Measurements from ENCODE around the gene SEC14L5. TPM values are rescaled to one million over a fixed set of nuclear protein-coding genes. Genes with fewer than 3 reads are reported as not detected.

The SEC14L5 gene
- total RNA-seq, 2 experiments from 2014 or later = 0.07 TPM; not detected in 1

DNA sequence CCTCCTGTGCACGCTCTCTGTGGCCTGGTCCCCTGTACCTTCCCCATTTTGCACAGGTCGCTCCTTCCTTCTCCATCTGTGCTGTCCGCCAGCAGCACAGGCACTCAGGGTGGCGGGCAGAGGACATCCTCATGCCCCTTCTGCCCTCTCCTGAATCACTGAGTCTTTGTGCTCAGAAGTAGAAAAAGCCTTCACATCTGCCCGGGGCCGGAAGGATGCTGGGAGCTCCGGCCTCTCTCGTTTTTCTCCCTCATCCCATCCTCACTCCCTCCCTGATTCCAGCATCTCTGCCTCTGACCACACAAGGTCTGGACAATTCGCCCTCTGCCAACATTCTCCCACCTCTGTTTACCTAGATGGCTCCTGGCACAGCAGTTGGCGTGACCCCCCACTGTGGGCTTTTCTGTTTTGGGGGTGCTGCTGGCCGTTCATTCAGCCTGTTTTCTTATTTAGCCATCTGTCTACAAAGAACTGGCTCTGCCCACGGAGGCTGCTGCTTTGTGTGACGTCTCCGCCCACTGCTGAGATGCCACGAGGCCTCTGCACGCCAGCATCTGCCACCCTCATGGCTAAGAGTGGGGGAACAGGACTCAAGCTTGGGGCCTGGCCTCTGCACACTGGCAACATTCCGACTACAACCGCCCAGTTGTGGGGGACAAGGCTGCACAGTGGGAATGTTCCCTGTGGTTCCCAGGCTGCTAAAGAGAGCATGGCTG is 36.7 kb downstream of the SEC14L5 start:
- Mint-ChIP-seq H3K27ac (no peak overlapping the region), H3K27me3 (peaks cover 3% of the 10 kb centered on the region), H3K36me3 (ENCODE audit: low read depth) (no peaks in the 10 kb centered on the region), H3K4me3 (no peak overlapping the region), H3K9me3 (no peaks in the 10 kb centered on the region), H3K4me1 (ENCODE audit: low read depth) (no peaks in the 10 kb centered on the region)
- DNase-seq = no peak
- intact Hi-C loops (cut with micrococcal nuclease) = no loop called here
- ChIA-PET POLR2A (no interaction called here), CTCF (no interaction called here)
- ATAC-seq = no peak
- TF ChIP-seq, protein P1, sequence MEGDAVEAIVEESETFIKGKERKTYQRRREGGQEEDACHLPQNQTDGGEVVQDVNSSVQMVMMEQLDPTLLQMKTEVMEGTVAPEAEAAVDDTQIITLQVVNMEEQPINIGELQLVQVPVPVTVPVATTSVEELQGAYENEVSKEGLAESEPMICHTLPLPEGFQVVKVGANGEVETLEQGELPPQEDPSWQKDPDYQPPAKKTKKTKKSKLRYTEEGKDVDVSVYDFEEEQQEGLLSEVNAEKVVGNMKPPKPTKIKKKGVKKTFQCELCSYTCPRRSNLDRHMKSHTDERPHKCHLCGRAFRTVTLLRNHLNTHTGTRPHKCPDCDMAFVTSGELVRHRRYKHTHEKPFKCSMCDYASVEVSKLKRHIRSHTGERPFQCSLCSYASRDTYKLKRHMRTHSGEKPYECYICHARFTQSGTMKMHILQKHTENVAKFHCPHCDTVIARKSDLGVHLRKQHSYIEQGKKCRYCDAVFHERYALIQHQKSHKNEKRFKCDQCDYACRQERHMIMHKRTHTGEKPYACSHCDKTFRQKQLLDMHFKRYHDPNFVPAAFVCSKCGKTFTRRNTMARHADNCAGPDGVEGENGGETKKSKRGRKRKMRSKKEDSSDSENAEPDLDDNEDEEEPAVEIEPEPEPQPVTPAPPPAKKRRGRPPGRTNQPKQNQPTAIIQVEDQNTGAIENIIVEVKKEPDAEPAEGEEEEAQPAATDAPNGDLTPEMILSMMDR (IDR thresholded peaks at IDR 0.05) = no peak

DNA sequence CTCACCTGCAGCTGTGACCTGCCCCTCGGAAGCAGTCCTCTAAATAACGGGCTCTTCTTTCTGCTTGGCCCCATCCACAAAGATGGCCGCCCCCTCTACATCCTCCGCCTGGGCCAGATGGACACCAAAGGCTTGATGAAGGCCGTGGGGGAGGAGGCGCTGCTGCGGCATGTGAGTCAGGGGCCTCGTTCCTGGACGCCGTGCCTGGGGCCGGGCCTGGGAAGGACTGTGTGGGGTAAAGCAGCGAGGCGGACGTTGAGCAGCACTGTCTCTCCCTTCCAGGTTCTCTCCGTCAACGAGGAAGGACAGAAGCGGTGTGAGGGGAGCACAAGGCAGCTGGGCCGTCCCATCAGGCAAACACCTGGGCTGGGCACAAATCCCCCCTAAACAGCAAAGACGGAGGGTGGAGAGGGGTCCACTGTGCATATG is 42.5 kb downstream of the SEC14L5 start:
- H3K4me3 Mint-ChIP-seq = no peak overlapping the region
- H3K27me3 Mint-ChIP-seq = peaks cover 4% of the 10 kb centered on the region
- H3K27ac Mint-ChIP-seq = no peak overlapping the region
- H3K9me3 Mint-ChIP-seq = no peaks in the 10 kb centered on the region
- DNase-seq = no peak
- H3K4me1 Mint-ChIP-seq (ENCODE audit: low read depth) = no peaks in the 10 kb centered on the region
- ChIA-PET POLR2A (interaction anchor here (0.6 kb wide), 1 partner anchor 296 kb away, joined by 3 read pairs; no protein-coding TSS in a partner anchor), CTCF (no interaction called here)
- TF ChIP-seq, protein P1 (IDR thresholded peaks at IDR 0.05) = no peak
- intact Hi-C loops (cut with micrococcal nuclease) = no loop called here
- ATAC-seq = no peak
- H3K36me3 Mint-ChIP-seq (ENCODE audit: low read depth) = no peaks in the 10 kb centered on the region

DNA sequence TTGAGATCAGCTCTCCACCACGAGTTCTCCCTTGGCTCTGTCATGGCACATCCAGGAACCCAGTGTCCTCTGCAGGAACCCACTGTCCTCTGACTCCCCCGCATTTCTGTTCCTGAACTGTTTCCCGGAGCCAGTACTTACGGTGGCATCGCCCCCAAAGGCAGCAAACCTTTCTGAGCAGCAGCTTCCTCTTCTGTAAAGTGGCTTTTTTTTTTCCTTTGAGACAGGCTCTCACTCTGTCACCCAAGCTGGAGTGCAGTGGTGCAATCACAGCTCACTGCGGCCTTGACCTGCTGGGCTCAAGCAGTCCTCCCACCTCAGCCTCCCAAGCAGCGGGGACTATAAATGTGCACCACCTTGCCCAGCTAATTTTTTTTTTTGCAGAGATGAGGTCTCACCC is 43.4 kb downstream of the SEC14L5 start:
- CTCF ChIA-PET = no interaction called here
- Mint-ChIP-seq H3K36me3 (ENCODE audit: low read depth) (no peaks in the 10 kb centered on the region), H3K27ac (no peak overlapping the region), H3K4me1 (ENCODE audit: low read depth) (no peaks in the 10 kb centered on the region), H3K9me3 (no peaks in the 10 kb centered on the region), H3K4me3 (no peak overlapping the region), H3K27me3 (peaks cover 4% of the 10 kb centered on the region)
- intact Hi-C loops (cut with micrococcal nuclease) = no loop called here
- TF ChIP-seq, protein P1 (IDR thresholded peaks at IDR 0.05) = no peak
- ATAC-seq (no peak), DNase-seq (no peak)
- POLR2A ChIA-PET = no interaction called here

DNA sequence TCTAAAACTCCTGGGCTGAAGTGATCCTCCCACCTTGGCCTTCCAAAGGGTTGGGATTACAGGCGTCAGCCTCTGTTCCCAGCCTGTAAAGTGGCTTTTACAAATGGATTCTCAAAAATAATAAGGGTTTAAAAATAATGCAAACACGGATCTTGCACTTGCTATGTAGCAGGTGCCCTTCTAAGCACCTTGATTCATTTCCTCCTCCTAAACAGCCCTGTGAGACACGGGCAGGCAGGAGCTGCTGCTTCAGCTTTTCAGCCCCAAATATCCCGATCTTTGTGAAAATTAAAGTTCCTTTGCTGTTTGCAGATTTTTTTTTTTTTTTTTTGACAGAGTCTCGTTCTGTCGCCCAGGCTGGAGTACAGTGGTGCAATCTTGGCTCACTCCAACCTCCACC is 43.9 kb downstream of the SEC14L5 start:
- DNase-seq (no peak), ATAC-seq (no peak)
- Mint-ChIP-seq H3K27ac (no peak overlapping the region), H3K36me3 (ENCODE audit: low read depth) (no peaks in the 10 kb centered on the region), H3K4me3 (no peak overlapping the region), H3K4me1 (ENCODE audit: low read depth) (no peaks in the 10 kb centered on the region), H3K9me3 (no peaks in the 10 kb centered on the region), H3K27me3 (peaks cover 4% of the 10 kb centered on the region)
- ChIA-PET CTCF (no interaction called here), POLR2A (no interaction called here)
- intact Hi-C loops (cut with micrococcal nuclease) = no loop called here
- TF ChIP-seq, protein P1 (IDR thresholded peaks at IDR 0.05) = no peak

DNA sequence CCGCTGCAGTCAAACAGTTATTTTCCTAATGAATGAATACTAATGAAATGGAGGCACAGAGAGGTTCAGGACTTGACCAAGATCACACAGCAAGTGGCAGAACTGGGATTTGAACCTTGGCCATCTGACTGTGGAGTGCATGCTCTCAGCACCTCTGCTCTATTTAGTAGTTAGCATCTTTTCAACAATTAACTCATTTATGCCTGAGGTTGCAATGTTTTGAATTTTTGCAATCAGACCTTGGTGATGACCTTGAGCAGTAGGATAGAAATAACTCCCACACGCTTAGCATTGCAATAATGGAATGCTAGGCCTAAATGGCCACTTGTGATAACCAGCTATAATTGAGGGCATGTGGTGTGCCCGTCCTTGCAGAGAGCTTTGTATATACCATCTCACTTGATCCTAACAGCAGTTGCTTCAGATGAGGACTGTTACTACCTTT is 44.6 kb downstream of the SEC14L5 start:
- H3K4me1 Mint-ChIP-seq (ENCODE audit: low read depth) = no peaks in the 10 kb centered on the region
- intact Hi-C loops (cut with micrococcal nuclease) = no loop called here
- TF ChIP-seq, protein P1 (IDR thresholded peaks at IDR 0.05) = no peak
- DNase-seq (no peak), ATAC-seq (no peak)
- CTCF ChIA-PET = no interaction called here
- POLR2A ChIA-PET = no interaction called here
- no peaks in the 10 kb centered on the region for H3K9me3 Mint-ChIP-seq
- no peak overlapping the region for H3K27ac Mint-ChIP-seq
- peaks cover 4% of the 10 kb centered on the region for H3K27me3 Mint-ChIP-seq
- H3K36me3 Mint-ChIP-seq (ENCODE audit: low read depth) = no peaks in the 10 kb centered on the region
- no peak overlapping the region for H3K4me3 Mint-ChIP-seq

Measured in activated CD8-positive, alpha-beta T cell treated with anti-CD3 and anti-CD28 coated beads for 36 hours (primary cell).